Panc1 (cell line): ENCODE results near the gene STK24.

ENCODE experiments used
- SIN3A ChIP-seq: IDR thresholded peaks from 2 replicates; pipeline ENCODE4 v1.6.1; 2012; ENCODE audit warnings: low read depth, mild to moderate bottlenecking, low read length, moderate library complexity, borderline replicate concordance; ENCODE audit not compliant: insufficient read depth
- TCF7L2 ChIP-seq: IDR thresholded peaks from 2 replicates; pipeline ENCODE4 v1.6.1; 2011; ENCODE audit warnings: mild to moderate bottlenecking, low read depth, low read length, inconsistent platforms
- TF ChIP-seq, protein P1 (sequence below): fragments of 450-650 bp; IDR thresholded peaks from 2 replicates; pipeline ENCODE4 v1.5.1; 2017; ENCODE audit warnings: mild to moderate bottlenecking
- TF ChIP-seq, protein P2 (sequence below), 2 experiments: IDR thresholded peaks; 2 replicates each; pipeline ENCODE4 v1.6.1; 2011 to 2012; ENCODE audit warnings: low read depth in 2 of 2, control low read depth in 1 of 2, low read length in 1 of 2, mild to moderate bottlenecking in 1 of 2, moderate library complexity in 1 of 2; ENCODE audit not compliant: insufficient read depth in 1 of 2

DNA sequence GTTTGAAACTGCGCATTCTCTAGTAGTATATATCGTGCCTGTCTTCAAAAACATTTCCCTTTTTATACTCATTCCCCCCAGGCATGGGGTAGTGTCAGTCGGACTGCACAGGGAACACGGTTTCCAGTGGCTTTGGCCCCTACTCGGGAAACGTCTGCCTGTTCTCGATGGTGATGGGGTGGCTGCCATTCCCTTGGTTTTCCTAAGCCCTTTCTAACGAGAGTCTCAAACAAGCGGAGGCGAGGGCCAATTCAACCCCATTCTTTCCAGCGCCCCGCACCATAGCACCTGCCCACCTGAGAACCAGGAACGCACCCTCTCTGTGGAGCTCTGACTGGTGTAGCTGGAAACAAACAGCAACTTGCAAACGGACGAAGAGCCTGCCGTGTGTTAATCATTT is 127.6 kb downstream of the STK24 start:
- TF ChIP-seq, protein P1, sequence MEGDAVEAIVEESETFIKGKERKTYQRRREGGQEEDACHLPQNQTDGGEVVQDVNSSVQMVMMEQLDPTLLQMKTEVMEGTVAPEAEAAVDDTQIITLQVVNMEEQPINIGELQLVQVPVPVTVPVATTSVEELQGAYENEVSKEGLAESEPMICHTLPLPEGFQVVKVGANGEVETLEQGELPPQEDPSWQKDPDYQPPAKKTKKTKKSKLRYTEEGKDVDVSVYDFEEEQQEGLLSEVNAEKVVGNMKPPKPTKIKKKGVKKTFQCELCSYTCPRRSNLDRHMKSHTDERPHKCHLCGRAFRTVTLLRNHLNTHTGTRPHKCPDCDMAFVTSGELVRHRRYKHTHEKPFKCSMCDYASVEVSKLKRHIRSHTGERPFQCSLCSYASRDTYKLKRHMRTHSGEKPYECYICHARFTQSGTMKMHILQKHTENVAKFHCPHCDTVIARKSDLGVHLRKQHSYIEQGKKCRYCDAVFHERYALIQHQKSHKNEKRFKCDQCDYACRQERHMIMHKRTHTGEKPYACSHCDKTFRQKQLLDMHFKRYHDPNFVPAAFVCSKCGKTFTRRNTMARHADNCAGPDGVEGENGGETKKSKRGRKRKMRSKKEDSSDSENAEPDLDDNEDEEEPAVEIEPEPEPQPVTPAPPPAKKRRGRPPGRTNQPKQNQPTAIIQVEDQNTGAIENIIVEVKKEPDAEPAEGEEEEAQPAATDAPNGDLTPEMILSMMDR = no peak
- TF ChIP-seq SIN3A (no peak), TCF7L2 (no peak)
- TF ChIP-seq, protein P2, sequence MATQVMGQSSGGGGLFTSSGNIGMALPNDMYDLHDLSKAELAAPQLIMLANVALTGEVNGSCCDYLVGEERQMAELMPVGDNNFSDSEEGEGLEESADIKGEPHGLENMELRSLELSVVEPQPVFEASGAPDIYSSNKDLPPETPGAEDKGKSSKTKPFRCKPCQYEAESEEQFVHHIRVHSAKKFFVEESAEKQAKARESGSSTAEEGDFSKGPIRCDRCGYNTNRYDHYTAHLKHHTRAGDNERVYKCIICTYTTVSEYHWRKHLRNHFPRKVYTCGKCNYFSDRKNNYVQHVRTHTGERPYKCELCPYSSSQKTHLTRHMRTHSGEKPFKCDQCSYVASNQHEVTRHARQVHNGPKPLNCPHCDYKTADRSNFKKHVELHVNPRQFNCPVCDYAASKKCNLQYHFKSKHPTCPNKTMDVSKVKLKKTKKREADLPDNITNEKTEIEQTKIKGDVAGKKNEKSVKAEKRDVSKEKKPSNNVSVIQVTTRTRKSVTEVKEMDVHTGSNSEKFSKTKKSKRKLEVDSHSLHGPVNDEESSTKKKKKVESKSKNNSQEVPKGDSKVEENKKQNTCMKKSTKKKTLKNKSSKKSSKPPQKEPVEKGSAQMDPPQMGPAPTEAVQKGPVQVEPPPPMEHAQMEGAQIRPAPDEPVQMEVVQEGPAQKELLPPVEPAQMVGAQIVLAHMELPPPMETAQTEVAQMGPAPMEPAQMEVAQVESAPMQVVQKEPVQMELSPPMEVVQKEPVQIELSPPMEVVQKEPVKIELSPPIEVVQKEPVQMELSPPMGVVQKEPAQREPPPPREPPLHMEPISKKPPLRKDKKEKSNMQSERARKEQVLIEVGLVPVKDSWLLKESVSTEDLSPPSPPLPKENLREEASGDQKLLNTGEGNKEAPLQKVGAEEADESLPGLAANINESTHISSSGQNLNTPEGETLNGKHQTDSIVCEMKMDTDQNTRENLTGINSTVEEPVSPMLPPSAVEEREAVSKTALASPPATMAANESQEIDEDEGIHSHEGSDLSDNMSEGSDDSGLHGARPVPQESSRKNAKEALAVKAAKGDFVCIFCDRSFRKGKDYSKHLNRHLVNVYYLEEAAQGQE (IDR thresholded peaks at IDR 0.05; ENCODE audit: insufficient read depth in 1 of 2, low read depth in 2 of 2, low read length in 1 of 2) = no peak
